Activated naive CD8-positive, alpha-beta T cell treated with anti-CD3 and anti-CD28 coated beads, Interleukin-2, amount 10 ng/mL, durations not matched to agents 7 days and 5 days (primary cell): ENCODE measurements around the gene ELMO1. TPM values are rescaled to one million over a fixed set of nuclear protein-coding genes. Genes with fewer than 3 reads are reported as not detected.

Source experiments
- ATAC-seq: fragments of 150-1000 bp; cut with Tn5 transposase; one replicate; pipeline ENCODE4 v1.10.0; 2021; ENCODE audit warnings: low read depth, moderate library complexity
- POLR2A ChIA-PET: fragments of 350-600 bp; sonication (Branson Sonifier 250); formaldehyde crosslinking; loops from one replicate; lab custom pipeline; 2021; ENCODE audit warnings: antibody characterized with exemption; lab: Charles Lee
- DNase-seq: peaks from one replicate; pipeline ENCODE4 v3.0.0; 2021
- H3K27ac Mint-ChIP-seq: one replicate; pipeline ENCODE4 v1.8.0; 2022; ENCODE audit warnings: mild to moderate bottlenecking, mixed read lengths
- H3K27me3 Mint-ChIP-seq: one replicate; pipeline ENCODE4 v1.8.0; 2022; ENCODE audit warnings: mild to moderate bottlenecking, moderate library complexity, mixed read lengths
- H3K36me3 Mint-ChIP-seq: one replicate; pipeline ENCODE4 v1.8.0; 2021; ENCODE audit warnings: mild to moderate bottlenecking, mixed read lengths
- H3K4me1 Mint-ChIP-seq: one replicate; pipeline ENCODE4 v1.8.0; 2021; ENCODE audit warnings: mixed read lengths
- H3K4me3 Mint-ChIP-seq: one replicate; pipeline ENCODE4 v1.8.0; 2022; ENCODE audit warnings: mild to moderate bottlenecking, moderate library complexity, mixed read lengths
- H3K9me3 Mint-ChIP-seq: one replicate; pipeline ENCODE4 v1.8.0; 2021; ENCODE audit warnings: mixed read lengths
- total RNA-seq, 2 experiments: library from RNA; stranded (reverse); gene quantifications; one replicate each; pipeline ENCODE4 v1.2.3, GENCODE V29; 2021

ELMO1 gene
- total RNA-seq, 2 experiments from 2014 or later = 73.4 to 78.6 TPM

DNA sequence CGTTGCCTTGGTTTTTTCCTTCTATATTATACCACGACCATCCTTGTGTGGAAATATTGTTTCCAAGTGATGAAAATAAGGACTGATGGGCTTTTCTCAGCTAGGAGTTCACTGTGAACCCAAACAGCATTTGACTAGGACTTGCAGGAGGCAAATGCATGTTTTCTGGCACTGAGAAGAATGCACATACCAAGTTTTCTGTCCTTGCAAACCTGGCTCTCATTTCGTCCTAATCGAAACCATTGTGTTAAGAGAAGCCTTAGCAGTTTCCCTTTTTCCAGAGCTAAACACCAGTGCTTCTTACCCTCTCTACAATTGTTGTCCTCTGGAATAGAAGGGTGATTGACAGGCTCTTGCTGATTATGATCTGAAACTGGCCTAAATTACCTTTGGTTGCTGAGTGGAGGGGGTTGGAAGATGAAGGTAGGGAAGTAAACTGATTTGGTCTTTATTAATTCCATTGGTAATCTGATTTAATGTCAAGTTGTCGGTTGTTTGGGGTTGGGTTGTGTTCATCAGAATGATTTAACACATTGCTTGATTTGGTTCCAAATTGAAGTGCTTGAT lies 33.1 kb upstream of the ELMO1 start:
- Mint-ChIP-seq H3K4me3 (no peak overlapping the region), H3K36me3 (peaks cover 3% of the 10 kb centered on the region), H3K4me1 (no peaks in the 10 kb centered on the region), H3K9me3 (peaks cover 3% of the 10 kb centered on the region), H3K27ac (no peak overlapping the region), H3K27me3 (peaks cover 10% of the 10 kb centered on the region)
- POLR2A ChIA-PET = no interaction called here
- DNase-seq (no peak), ATAC-seq (no peak)

GRCh38 chr7:37481154-37481553 lies 32.5 kb upstream of the ELMO1 start:
- peaks cover 15% of the 10 kb centered on the region for H3K27me3 Mint-ChIP-seq
- POLR2A ChIA-PET = no interaction called here
- H3K4me1 Mint-ChIP-seq = no peaks in the 10 kb centered on the region

DNA sequence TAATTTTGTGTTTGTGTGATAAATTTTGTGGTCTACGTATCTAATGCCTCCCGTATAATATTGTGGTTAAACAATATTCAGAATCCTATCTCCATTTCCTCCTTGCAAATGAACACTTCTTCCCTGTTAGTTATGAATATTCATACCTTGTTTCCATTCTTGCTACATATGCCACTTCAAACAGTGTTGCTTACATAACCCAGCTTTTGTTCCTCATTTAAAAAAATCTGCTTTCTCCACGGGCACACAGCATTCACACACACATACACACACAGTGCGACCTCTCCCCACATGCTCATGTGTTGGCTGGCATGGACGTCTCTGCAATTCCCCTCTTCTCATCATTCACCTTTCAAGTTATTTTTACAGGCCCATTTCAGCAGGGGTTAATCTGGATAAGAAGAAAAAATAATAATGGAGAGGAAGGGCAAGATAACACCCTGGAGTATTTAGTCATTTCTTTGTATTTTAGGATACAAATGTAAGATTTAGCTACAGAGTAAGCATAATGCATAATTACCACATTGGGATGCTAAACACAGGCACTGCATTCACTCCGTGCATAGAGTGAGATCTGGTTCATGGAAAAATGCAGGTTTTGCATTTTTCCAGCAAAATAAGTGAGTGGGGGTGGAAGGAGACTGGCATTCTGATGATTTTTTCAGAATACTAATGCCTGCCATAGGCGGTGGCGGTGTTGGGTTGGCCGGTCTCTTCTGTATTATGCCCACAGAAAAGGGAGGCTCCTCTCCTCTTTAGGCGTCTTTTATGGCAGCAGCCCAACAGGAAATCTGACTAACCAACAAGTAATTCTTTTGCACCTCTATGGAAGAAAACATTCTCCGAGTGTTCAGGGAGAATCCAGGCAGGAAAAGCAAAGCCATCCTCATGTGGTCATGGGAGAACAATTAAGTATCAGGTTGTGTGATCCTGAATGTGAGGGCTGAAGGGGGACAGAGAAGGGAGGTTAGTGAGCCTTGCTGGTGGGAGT lies 31.7 kb upstream of the ELMO1 start:
- Mint-ChIP-seq H3K27me3 (peaks cover 15% of the 10 kb centered on the region), H3K9me3 (no peaks in the 10 kb centered on the region), H3K36me3 (no peaks in the 10 kb centered on the region), H3K4me3 (no peak overlapping the region), H3K27ac (no peak overlapping the region), H3K4me1 (no peaks in the 10 kb centered on the region)
- ATAC-seq (no peak), DNase-seq (no peak)
- POLR2A ChIA-PET = no interaction called here

More at GRCh38 chr7:37481154-37481553, 32.5 kb upstream of the ELMO1 start:
- no peak for DNase-seq
- Mint-ChIP-seq H3K36me3 (peaks cover under 1% of the 10 kb centered on the region), H3K4me3 (no peak overlapping the region), H3K27ac (no peak overlapping the region), H3K9me3 (peaks cover under 1% of the 10 kb centered on the region)
- no peak for ATAC-seq

GRCh38 chr7:37476881-37477450 lies 28.3 kb upstream of the ELMO1 start:
- Mint-ChIP-seq H3K27ac (no peak overlapping the region), H3K9me3 (no peaks in the 10 kb centered on the region), H3K27me3 (peaks cover 24% of the 10 kb centered on the region), H3K4me3 (no peak overlapping the region), H3K36me3 (no peaks in the 10 kb centered on the region), H3K4me1 (no peaks in the 10 kb centered on the region)
- no peak for ATAC-seq
- POLR2A ChIA-PET = no interaction called here
- DNase-seq = no peak

GRCh38 chr7:37476428-37476827 lies 27.8 kb upstream of the ELMO1 start:
- Mint-ChIP-seq H3K36me3 (no peaks in the 10 kb centered on the region), H3K27ac (no peak overlapping the region), H3K9me3 (no peaks in the 10 kb centered on the region), H3K27me3 (peaks cover 24% of the 10 kb centered on the region), H3K4me1 (no peaks in the 10 kb centered on the region), H3K4me3 (no peak overlapping the region)
- DNase-seq = no peak
- ATAC-seq = no peak
- POLR2A ChIA-PET = no interaction called here

GRCh38 chr7:37475646-37476045 lies 27.0 kb upstream of the ELMO1 start:
- Mint-ChIP-seq H3K4me1 (no peaks in the 10 kb centered on the region), H3K36me3 (no peaks in the 10 kb centered on the region), H3K27ac (no peak overlapping the region), H3K9me3 (no peaks in the 10 kb centered on the region), H3K27me3 (peaks cover 24% of the 10 kb centered on the region), H3K4me3 (no peak overlapping the region)
- ATAC-seq (no peak), DNase-seq (no peak)
- POLR2A ChIA-PET = no interaction called here

GRCh38 chr7:37471619-37472018 lies 23.0 kb upstream of the ELMO1 start:
- no peak for ATAC-seq
- no peak overlapping the region for H3K27ac Mint-ChIP-seq
- H3K27me3 Mint-ChIP-seq = peaks cover 20% of the 10 kb centered on the region
- no peaks in the 10 kb centered on the region for H3K9me3 Mint-ChIP-seq
- H3K36me3 Mint-ChIP-seq = no peaks in the 10 kb centered on the region
- no peak overlapping the region for H3K4me3 Mint-ChIP-seq
- no peaks in the 10 kb centered on the region for H3K4me1 Mint-ChIP-seq
- DNase-seq = no peak
- POLR2A ChIA-PET = no interaction called here

DNA sequence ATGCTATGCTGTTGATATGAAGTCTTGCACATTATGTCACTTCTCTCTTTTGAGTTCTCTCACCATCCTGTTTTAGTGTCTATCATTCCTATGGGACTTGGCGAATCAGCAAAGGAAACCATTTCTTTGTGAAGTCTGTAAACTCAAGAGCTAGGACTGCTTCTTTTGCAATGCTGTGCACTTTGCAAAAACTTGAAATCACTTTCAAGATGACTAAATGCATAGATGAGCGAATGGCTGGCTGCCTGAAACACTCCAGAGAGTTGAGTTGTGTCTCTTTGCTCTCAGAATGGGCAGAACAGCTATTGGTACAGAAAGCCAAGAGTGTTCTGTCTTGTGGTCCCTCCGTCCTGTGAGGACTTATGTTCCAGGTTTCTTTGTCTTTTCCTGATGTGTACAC lies 18.3 kb upstream of the ELMO1 start:
- H3K36me3 Mint-ChIP-seq = no peaks in the 10 kb centered on the region
- POLR2A ChIA-PET = no interaction called here
- H3K9me3 Mint-ChIP-seq = no peaks in the 10 kb centered on the region
- no peak overlapping the region for H3K27ac Mint-ChIP-seq
- H3K27me3 Mint-ChIP-seq = peaks cover 8% of the 10 kb centered on the region
- DNase-seq (no peak), ATAC-seq (no peak)
- no peak overlapping the region for H3K4me3 Mint-ChIP-seq
- no peaks in the 10 kb centered on the region for H3K4me1 Mint-ChIP-seq

GRCh38 chr7:37462138-37462537 lies 13.5 kb upstream of the ELMO1 start:
- no peak overlapping the region for H3K4me3 Mint-ChIP-seq
- no peak for ATAC-seq
- H3K27me3 Mint-ChIP-seq = peaks cover 27% of the 10 kb centered on the region
- H3K9me3 Mint-ChIP-seq = no peaks in the 10 kb centered on the region
- no peaks in the 10 kb centered on the region for H3K36me3 Mint-ChIP-seq
- H3K27ac Mint-ChIP-seq = no peak overlapping the region
- POLR2A ChIA-PET = no interaction called here
- DNase-seq = no peak
- no peaks in the 10 kb centered on the region for H3K4me1 Mint-ChIP-seq

DNA sequence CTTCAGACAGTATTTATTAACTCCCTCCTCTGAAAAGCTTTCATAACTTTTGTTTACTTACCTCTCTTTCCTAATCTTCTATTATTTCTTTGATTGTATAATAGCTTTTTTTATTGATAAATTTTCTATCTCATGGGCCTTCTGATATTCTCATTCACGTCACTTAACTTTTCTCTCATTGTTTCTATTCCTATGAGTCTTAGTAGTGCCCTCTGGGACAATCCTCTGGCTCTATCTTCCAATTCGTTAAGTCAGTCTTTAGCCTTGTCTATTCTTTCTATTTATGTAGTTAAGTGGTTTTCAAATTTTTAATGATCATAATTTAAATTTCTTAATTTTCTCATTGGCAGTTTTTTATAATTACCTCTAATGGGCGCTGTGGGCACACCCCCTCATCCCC lies 6.4 kb upstream of the ELMO1 start:
- Mint-ChIP-seq H3K4me3 (no peak overlapping the region), H3K9me3 (no peaks in the 10 kb centered on the region), H3K4me1 (peaks cover 4% of the 10 kb centered on the region), H3K36me3 (no peaks in the 10 kb centered on the region), H3K27ac (no peak overlapping the region), H3K27me3 (peaks cover 19% of the 10 kb centered on the region)
- no peak for DNase-seq
- ATAC-seq = no peak
- POLR2A ChIA-PET = no interaction called here

- no peak overlapping the region for H3K27ac Mint-ChIP-seq
- H3K36me3 Mint-ChIP-seq = peaks cover 3% of the 10 kb centered on the region
- H3K4me3 Mint-ChIP-seq = no peak overlapping the region
- no peak for ATAC-seq
- H3K4me1 Mint-ChIP-seq = peaks cover 14% of the 10 kb centered on the region
- no peaks in the 10 kb centered on the region for H3K27me3 Mint-ChIP-seq
- DNase-seq = no peak
- POLR2A ChIA-PET = no interaction called here
- no peaks in the 10 kb centered on the region for H3K9me3 Mint-ChIP-seq
Measured at GRCh38 chr7:37452346-37452745, 3.7 kb upstream of the ELMO1 start.

- H3K4me3 Mint-ChIP-seq = peak overlapping the region; percentile 36
- no peaks in the 10 kb centered on the region for H3K9me3 Mint-ChIP-seq
- peaks cover 26% of the 10 kb centered on the region for H3K4me1 Mint-ChIP-seq
- H3K27me3 Mint-ChIP-seq = no peaks in the 10 kb centered on the region
- ATAC-seq (no peak), DNase-seq (no peak)
- POLR2A ChIA-PET = no interaction called here
- H3K27ac Mint-ChIP-seq = no peak overlapping the region
- H3K36me3 Mint-ChIP-seq = peaks cover 7% of the 10 kb centered on the region
Measured at GRCh38 chr7:37450035-37450434, 1.4 kb upstream of the ELMO1 start.

DNA sequence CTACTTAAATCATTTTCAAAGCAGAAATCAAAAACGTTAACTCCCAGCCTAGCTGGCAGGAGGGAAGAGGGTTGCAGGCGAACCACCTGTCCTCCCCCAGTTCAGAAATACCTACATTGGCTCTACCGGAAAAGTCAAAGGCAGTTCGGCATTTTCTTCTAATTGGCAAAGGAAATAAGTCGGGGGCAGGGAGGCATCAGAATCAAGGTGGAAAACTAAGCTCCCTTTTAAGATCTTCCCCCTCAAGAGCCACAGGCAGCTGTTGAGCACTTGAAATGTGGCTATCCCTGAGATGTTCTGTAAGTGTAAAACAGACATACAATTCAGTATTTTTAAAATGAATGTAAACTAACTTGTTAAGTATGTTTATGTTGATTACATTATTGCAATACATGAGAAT lies 957 bp upstream of the ELMO1 start:
- H3K36me3 Mint-ChIP-seq = peaks cover 7% of the 10 kb centered on the region
- H3K27ac Mint-ChIP-seq = peak overlapping the region; percentile 93
- ATAC-seq = no peak
- H3K9me3 Mint-ChIP-seq = no peaks in the 10 kb centered on the region
- peak overlapping the region; percentile 91 for H3K4me3 Mint-ChIP-seq
- H3K4me1 Mint-ChIP-seq = peaks cover 26% of the 10 kb centered on the region
- no peaks in the 10 kb centered on the region for H3K27me3 Mint-ChIP-seq
- POLR2A ChIA-PET = interaction anchor here (0.9 to 2.8 kb wide), 4 partner anchors 40 to 856 kb away, joined by 3 to 15 read pairs (median 6); no protein-coding TSS in a partner anchor
- no peak for DNase-seq
